IMR-90 (cell line): ENCODE measurements around the gene RBMS3. TPM values are rescaled to one million over a fixed set of nuclear protein-coding genes. Genes with fewer than 3 reads are reported as not detected.

Experiments used
- ATAC-seq: fragments of 200-7000 bp; cut with Tn5 transposase; 2 replicates; pipeline ENCODE4 v1.9.1; 2020; ENCODE audit warnings: low read depth, mild to moderate bottlenecking, moderate library complexity
- BruUV-seq: library from RNA; stranded (reverse); fragments of 400-500 nt; replicated peaks from 2 replicates; lab custom pipeline; 2021; lab: Mats Ljungman, UMichigan
- CTCF ChIA-PET: fragments of 300-600 bp; formaldehyde crosslinking; extraction: SDS; loops from one replicate; lab custom pipeline; 2021; ENCODE audit warnings: antibody characterized with exemption; lab: Yijun Ruan, JAX
- POLR2A ChIA-PET: fragments of 300-600 bp; sonication (Branson Sonifier 250); formaldehyde crosslinking; loops from one replicate; lab custom pipeline; 2022; ENCODE audit warnings: antibody characterized with exemption; ENCODE audit not compliant: unreplicated experiment; lab: Charles Lee
- DNase-seq: peaks from one replicate; pipeline ENCODE4 v3.0.0; 2013
- H2AFZ ChIP-seq: replicated peaks from 2 replicates; pipeline ENCODE3; 2013; ENCODE audit warnings: low read length, mild to moderate bottlenecking; ENCODE audit not compliant: poor library complexity
- H2AK5ac ChIP-seq: 2 replicates; pipeline ENCODE4 v1.6.1; 2013; ENCODE audit warnings: low read depth, low read length, inconsistent platforms
- H2AK9ac ChIP-seq: replicated peaks from 2 replicates; pipeline ENCODE3; 2013; ENCODE audit warnings: mild to moderate bottlenecking, low read depth, low read length, moderate library complexity; ENCODE audit not compliant: poor library complexity
- H2BK120ac ChIP-seq: 2 replicates; pipeline ENCODE4 v1.6.1; 2013; ENCODE audit warnings: low read depth, low read length, inconsistent platforms
- H2BK15ac ChIP-seq: 3 replicates; pipeline ENCODE4 v1.6.1; 2013; ENCODE audit warnings: low read depth, low read length, inconsistent platforms
- H2BK20ac ChIP-seq: 2 replicates; pipeline ENCODE4 v1.6.1; 2013; ENCODE audit warnings: low read depth, mild to moderate bottlenecking, inconsistent platforms, low read length, moderate library complexity
- H2BK5ac ChIP-seq: 2 replicates; pipeline ENCODE4 v1.6.1; 2013; ENCODE audit warnings: mild to moderate bottlenecking, low read depth, low read length, inconsistent platforms; ENCODE audit not compliant: poor library complexity, severe bottlenecking
- H3K14ac ChIP-seq: replicated peaks from 2 replicates; pipeline ENCODE4 v1.6.1; 2013; ENCODE audit warnings: low read depth, low read length, inconsistent platforms
- H3K18ac ChIP-seq: 2 replicates; pipeline ENCODE4 v1.6.1; 2013; ENCODE audit warnings: low read depth, low read length, control low read depth
- H3K23ac ChIP-seq: 2 replicates; pipeline ENCODE4 v1.6.1; 2013; ENCODE audit warnings: low read depth, low read length, inconsistent platforms
- H3K27ac ChIP-seq: 2 replicates; pipeline ENCODE4 v1.5.1; 2013; ENCODE audit warnings: mild to moderate bottlenecking, control low read depth, low read length; ENCODE audit not compliant: insufficient read depth
- H3K27me3 ChIP-seq: 2 replicates; pipeline ENCODE4 v1.6.1; 2013; ENCODE audit warnings: low read length; ENCODE audit not compliant: control insufficient read depth, insufficient read depth
- H3K36me3 ChIP-seq: 2 replicates; pipeline ENCODE4 v1.6.1; 2013; ENCODE audit warnings: low read length, mixed read lengths; ENCODE audit not compliant: control insufficient read depth, insufficient read depth
- H3K4ac ChIP-seq: 2 replicates; pipeline ENCODE4 v1.6.1; 2013; ENCODE audit warnings: low read depth, low read length, inconsistent platforms
- H3K4me1 ChIP-seq: 2 replicates; pipeline ENCODE4 v1.6.1; 2013; ENCODE audit warnings: low read length, mixed read lengths; ENCODE audit not compliant: control insufficient read depth, insufficient read depth
- H3K4me2 ChIP-seq: 2 replicates; pipeline ENCODE4 v1.6.1; 2013; ENCODE audit warnings: low read depth, mild to moderate bottlenecking, control low read depth, low read length, moderate library complexity
- H3K4me3 ChIP-seq: 2 replicates; pipeline ENCODE4 v1.5.1; 2013; ENCODE audit warnings: low read depth, mild to moderate bottlenecking, control low read depth, low read length, moderate library complexity; ENCODE audit not compliant: insufficient read depth
- H3K56ac ChIP-seq: 2 replicates; pipeline ENCODE4 v1.6.1; 2013; ENCODE audit warnings: low read length, inconsistent platforms; ENCODE audit not compliant: insufficient read depth; ENCODE audit errors: extremely low read depth
- H3K79me1 ChIP-seq, 2 experiments: 2 replicates each; pipeline ENCODE4 v1.6.1; 2013; ENCODE audit warnings: low read length in 2 of 2, inconsistent platforms in 1 of 2, low read depth in 1 of 2
- H3K9ac ChIP-seq: 2 replicates; pipeline ENCODE4 v1.6.1; 2013; ENCODE audit warnings: low read depth, low read length, control low read depth
- H3K9me1 ChIP-seq: 2 replicates; pipeline ENCODE4 v1.6.1; 2013; ENCODE audit warnings: low read length, inconsistent platforms; ENCODE audit not compliant: insufficient read depth
- H3K9me3 ChIP-seq: 2 replicates; pipeline ENCODE4 v1.6.1; 2013; ENCODE audit warnings: low read length; ENCODE audit not compliant: control insufficient read depth, insufficient read depth
- H4K20me1 ChIP-seq: 2 replicates; pipeline ENCODE4 v1.6.1; 2013; ENCODE audit warnings: low read length, inconsistent platforms; ENCODE audit not compliant: insufficient read depth
- H4K5ac ChIP-seq: 2 replicates; pipeline ENCODE4 v1.6.1; 2013; ENCODE audit warnings: mild to moderate bottlenecking, low read depth, low read length, control low read depth
- H4K8ac ChIP-seq, 2 experiments: 2 replicates each; pipeline ENCODE4 v1.6.1; 2013; ENCODE audit warnings: low read depth in 2 of 2, low read length in 2 of 2, control low read depth in 1 of 2, inconsistent platforms in 1 of 2
- H4K91ac ChIP-seq: 2 replicates; pipeline ENCODE4 v1.6.1; 2013; ENCODE audit warnings: low read depth, low read length, inconsistent platforms; ENCODE audit not compliant: insufficient read depth
- CTCF ChIP-seq: conservative IDR thresholded peaks from 2 replicates; pipeline ENCODE4 v1.5.1; 2012; ENCODE audit warnings: mild to moderate bottlenecking, low read depth, low read length, improper control_type of control experiment
- FOS ChIP-seq: fragments of 150-350 bp; IDR thresholded peaks from 2 replicates; pipeline ENCODE4 v1.6.1; 2016; ENCODE audit warnings: low read depth, low read length
- MAFK ChIP-seq: IDR thresholded peaks from 2 replicates; pipeline ENCODE4 v1.6.1; 2012; ENCODE audit warnings: low read depth, low read length, improper control_type of control experiment
- NFE2L2 ChIP-seq: fragments of 150-350 bp; IDR thresholded peaks from 2 replicates; pipeline ENCODE4 v1.6.1; 2016; ENCODE audit warnings: low read depth, mild to moderate bottlenecking, low read length
- RAD21 ChIP-seq: IDR thresholded peaks from 2 replicates; pipeline ENCODE4 v1.6.1; 2012; ENCODE audit warnings: low read length, improper control_type of control experiment
- RCOR1 ChIP-seq: IDR thresholded peaks from 2 replicates; pipeline ENCODE4 v1.6.1; 2012; ENCODE audit warnings: mild to moderate bottlenecking, low read length, improper control_type of control experiment; ENCODE audit not compliant: insufficient replicate concordance
- RFX5 ChIP-seq: IDR thresholded peaks from 2 replicates; pipeline ENCODE4 v1.8.0; 2012; ENCODE audit warnings: low read depth, mild to moderate bottlenecking, low read length, moderate library complexity
- SMC3 ChIP-seq: fragments of 150-350 bp; IDR thresholded peaks from 2 replicates; pipeline ENCODE4 v1.6.1; 2016; ENCODE audit warnings: low read depth, mild to moderate bottlenecking, antibody characterized with exemption, low read length, moderate library complexity
- WGBS, 2 experiments: methylation state at CpG; one replicate each; pipeline versions ENCODE4 v1.1.5 to v1.1.7; 2013; ENCODE audit warnings: missing lambda C conversion rate in 2 of 2; ENCODE audit not compliant: insufficient read length in 1 of 2; ENCODE audit errors: extremely low coverage in 2 of 2; 5-methylcytosine and 5-hydroxymethylcytosine counted together
- dilution Hi-C: fragments of 300-500 bp; cut with HindIII; formaldehyde crosslinking; loops from one replicate; pipeline ENCODE4 v1.14.3; 2018; ENCODE audit warnings: low sequenced_read_pairs; ENCODE audit not compliant: unreplicated experiment
- in situ Hi-C: fragments of 300-500 bp; cut with MboI; formaldehyde crosslinking; loops from 3 replicates; pipeline ENCODE4 v1.14.3; 2019; ENCODE audit warnings: low sequenced_read_pairs, inconsistent platforms, mixed read lengths
- intact Hi-C: fragments of 100-400 bp; cut with micrococcal nuclease; formaldehyde crosslinking; loops from 2 replicates; pipeline ENCODE4 v1.10.0; 2022
- polyA plus RNA-seq, 3 experiments: library from polyadenylated mRNA; depleted of rRNA; stranded (reverse); fragments of >200 nt; gene quantifications; 2 replicates each; pipeline ENCODE4 v1.2.3, GENCODE V29; 2012; ENCODE audit warnings: low replicate concordance in 1 of 3
- total RNA-seq: library from RNA; depleted of rRNA; stranded (reverse); fragments of >200 nt; gene quantifications from 2 replicates; pipeline ENCODE4 v1.2.3, GENCODE V29; 2012
- TF ChIP-seq, protein P1 (sequence below): fragments of 150-350 bp; IDR thresholded peaks from 2 replicates; pipeline ENCODE4 v1.6.1; 2016; ENCODE audit warnings: low read depth, mild to moderate bottlenecking, low read length, moderate library complexity, borderline replicate concordance

RBMS3 gene
- total and polyA plus RNA-seq, 2 of the 4 experiments (the other 2 are of a cell fraction): 15.2 to 127 TPM

- ATAC-seq (no peak), DNase-seq (no peak)
- H3K9me1 ChIP-seq: peaks cover 3% of the 10 kb centered on the region; the same call in 1 of the 2 replicates
- no peak overlapping the region for H3K56ac ChIP-seq
- ChIA-PET POLR2A (no interaction called here), CTCF (no interaction called here)
- no peak overlapping the region for H3K18ac ChIP-seq
- no peak overlapping the region for H2AK5ac ChIP-seq
- intact Hi-C loops (no loop called here), in situ Hi-C loops (no loop called here), dilution Hi-C loops (no loop called here)
- no peaks in the 10 kb centered on the region for H3K36me3 ChIP-seq
- H3K23ac ChIP-seq: no peak overlapping the region
- no peak overlapping the region for H2BK15ac ChIP-seq
- H4K91ac ChIP-seq: no peak overlapping the region
- H3K9ac ChIP-seq: no peak overlapping the region
- H3K4me3 ChIP-seq: no peak overlapping the region
- no peaks in the 10 kb centered on the region for H3K27me3 ChIP-seq
- no CpG with 5 or more reads among the region's 2 CpGs for WGBS, 2 experiments
- H3K27ac ChIP-seq: no peak overlapping the region
- H4K5ac ChIP-seq: no peak overlapping the region
- H3K9me3 ChIP-seq: no peaks in the 10 kb centered on the region
- no TSS peak for BruUV-seq
- H2AK9ac ChIP-seq: no peak overlapping the region
- H3K79me1 ChIP-seq: no peaks in the 10 kb centered on the region
- no peak overlapping the region for H2AFZ ChIP-seq
- H3K4ac ChIP-seq: no peak overlapping the region
- H3K4me1 ChIP-seq: peaks cover 3% of the 10 kb centered on the region
- no peak overlapping the region for H2BK120ac ChIP-seq
- no peak overlapping the region for H3K4me2 ChIP-seq
- no peak overlapping the region for H2BK5ac ChIP-seq
- H4K20me1 ChIP-seq: no peaks in the 10 kb centered on the region
- no peak overlapping the region for H2BK20ac ChIP-seq
- H4K8ac ChIP-seq: no peak overlapping the region
- no peak overlapping the region for H3K14ac ChIP-seq
- TF ChIP-seq NFE2L2 (no peak), FOS (no peak), RCOR1 (no peak), SMC3 (no peak), RFX5 (no peak), CTCF (no peak), MAFK (no peak), RAD21 (no peak)
- TF ChIP-seq, protein P1, sequence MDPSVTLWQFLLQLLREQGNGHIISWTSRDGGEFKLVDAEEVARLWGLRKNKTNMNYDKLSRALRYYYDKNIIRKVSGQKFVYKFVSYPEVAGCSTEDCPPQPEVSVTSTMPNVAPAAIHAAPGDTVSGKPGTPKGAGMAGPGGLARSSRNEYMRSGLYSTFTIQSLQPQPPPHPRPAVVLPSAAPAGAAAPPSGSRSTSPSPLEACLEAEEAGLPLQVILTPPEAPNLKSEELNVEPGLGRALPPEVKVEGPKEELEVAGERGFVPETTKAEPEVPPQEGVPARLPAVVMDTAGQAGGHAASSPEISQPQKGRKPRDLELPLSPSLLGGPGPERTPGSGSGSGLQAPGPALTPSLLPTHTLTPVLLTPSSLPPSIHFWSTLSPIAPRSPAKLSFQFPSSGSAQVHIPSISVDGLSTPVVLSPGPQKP: no peak
These were observed 38.6 kb upstream of the RBMS3 start for GRCh38 chr3:29242296-29242695.
